PC-3 (cell line): ENCODE data around the gene ZNF334.

Source experiments
- CTCF ChIP-seq: fragments of 300-600 bp; sonication (generic); conservative IDR thresholded peaks from 2 replicates; pipeline ENCODE4 v1.5.1; 2017; ENCODE audit warnings: antibody characterized with exemption, low read depth, mild to moderate bottlenecking, low read length
- EZH2 ChIP-seq: fragments of 300-600 bp; sonication (generic); IDR thresholded peaks from one replicate; pipeline ENCODE4 v1.6.1; 2017; ENCODE audit warnings: antibody characterized with exemption, mild to moderate bottlenecking, low read length; ENCODE audit not compliant: unreplicated experiment
- EZH2phosphoT487 ChIP-seq: fragments of 300-600 bp; sonication (generic); IDR thresholded peaks from 2 replicates; pipeline ENCODE4 v1.6.1; 2018; ENCODE audit warnings: mild to moderate bottlenecking, antibody characterized with exemption, low read length, borderline replicate concordance

GRCh38 chr20:46544576-46544975, 31.2 kb upstream of the ZNF334 start:
- no peak for TF ChIP-seq EZH2
- 0 out of 2 replicates have a peak, but pooled peaks have one; percentile 29 for TF ChIP-seq CTCF
- TF ChIP-seq EZH2phosphoT487 = no peak
